GM21367 (cell line): ENCODE results near the gene GLIS1.
"Not testable (repeated sequence)": the region's sequence is repeated elsewhere in the genome, so short reads cannot be mapped to it uniquely, and the experiment has no call there.

Experiments used
- ATAC-seq: cut with Tn5 transposase; IDR thresholded peaks from one replicate; pipeline ENCODE4 v1.9.1; 2021; ENCODE audit not compliant: unreplicated experiment

Gene GLIS1

DNA sequence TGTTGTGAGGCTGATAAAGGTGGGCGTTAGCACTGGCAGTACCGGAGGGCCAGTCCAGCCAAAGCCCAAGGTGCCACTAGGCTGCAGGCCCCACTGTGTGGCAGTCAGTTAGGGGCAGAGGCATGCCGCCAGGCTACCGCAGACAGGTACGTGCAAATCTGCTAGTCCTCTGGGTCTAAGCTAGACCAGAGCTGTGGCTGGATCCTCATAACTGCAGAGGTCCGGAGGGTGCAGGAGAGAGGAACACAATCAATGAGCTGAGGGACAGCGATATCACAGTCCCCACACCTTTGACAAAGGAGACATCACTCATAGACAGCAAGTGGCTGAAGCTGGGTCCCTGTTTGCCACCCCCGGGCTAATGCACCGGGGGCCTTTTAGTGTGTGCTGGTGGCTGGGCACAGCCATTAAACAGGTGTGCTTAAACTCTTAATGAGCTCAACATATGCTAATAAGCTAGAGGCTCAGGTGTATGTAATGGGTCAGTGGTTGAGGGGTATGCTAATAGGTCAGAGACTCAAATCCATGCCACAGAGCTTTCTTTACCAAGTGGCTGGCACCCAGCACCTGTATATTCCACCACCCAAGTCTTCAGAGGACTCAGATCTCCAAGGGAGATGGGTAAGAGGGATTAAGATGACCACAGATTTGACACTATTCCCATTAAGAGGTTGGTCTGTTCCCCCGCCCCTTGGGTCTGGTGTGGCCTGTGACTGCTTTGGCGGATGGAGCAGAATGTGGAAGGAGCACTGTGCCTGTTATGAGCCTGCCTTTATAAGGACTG is 82.0 kb downstream of the GLIS1 start:
- no peak for ATAC-seq

DNA sequence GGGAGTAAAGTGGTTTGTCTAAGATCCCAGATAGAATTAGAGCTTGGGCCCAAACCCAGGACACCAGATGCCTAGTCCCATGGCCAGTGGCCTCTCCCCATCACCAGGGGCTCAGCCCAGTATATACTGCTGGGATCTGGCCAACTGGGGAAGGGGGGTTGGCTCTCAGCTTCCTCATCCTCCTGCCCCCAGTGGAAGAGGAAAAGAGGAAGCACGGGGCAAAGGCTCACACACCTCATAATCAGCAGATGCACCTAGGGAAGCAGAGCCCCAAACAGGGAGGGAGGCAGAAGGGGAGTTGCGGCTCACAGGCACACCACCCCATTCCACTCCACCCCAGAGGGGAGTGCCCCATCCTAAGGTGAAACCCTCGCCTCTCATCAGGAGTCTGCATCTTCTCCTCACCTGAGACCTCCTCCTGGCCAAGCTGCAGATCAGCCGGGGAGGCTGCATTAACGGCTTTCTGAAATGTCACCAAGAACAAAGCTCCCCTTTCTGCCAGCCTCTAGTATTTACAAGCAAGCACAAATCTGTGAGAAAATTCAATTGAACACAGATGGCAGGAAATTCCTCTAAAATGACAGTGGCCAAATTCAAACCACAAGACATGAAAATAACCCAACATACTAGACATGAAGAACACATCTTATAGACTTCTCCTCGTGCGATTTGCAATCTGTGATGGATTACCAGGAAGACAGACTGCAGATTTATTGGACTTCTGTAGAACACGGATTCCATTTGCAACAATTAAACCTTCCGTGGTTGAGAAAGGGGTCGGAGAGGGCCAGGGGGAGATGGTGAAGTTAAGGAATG is 82.8 kb downstream of the GLIS1 start:
- ATAC-seq: no peak

DNA sequence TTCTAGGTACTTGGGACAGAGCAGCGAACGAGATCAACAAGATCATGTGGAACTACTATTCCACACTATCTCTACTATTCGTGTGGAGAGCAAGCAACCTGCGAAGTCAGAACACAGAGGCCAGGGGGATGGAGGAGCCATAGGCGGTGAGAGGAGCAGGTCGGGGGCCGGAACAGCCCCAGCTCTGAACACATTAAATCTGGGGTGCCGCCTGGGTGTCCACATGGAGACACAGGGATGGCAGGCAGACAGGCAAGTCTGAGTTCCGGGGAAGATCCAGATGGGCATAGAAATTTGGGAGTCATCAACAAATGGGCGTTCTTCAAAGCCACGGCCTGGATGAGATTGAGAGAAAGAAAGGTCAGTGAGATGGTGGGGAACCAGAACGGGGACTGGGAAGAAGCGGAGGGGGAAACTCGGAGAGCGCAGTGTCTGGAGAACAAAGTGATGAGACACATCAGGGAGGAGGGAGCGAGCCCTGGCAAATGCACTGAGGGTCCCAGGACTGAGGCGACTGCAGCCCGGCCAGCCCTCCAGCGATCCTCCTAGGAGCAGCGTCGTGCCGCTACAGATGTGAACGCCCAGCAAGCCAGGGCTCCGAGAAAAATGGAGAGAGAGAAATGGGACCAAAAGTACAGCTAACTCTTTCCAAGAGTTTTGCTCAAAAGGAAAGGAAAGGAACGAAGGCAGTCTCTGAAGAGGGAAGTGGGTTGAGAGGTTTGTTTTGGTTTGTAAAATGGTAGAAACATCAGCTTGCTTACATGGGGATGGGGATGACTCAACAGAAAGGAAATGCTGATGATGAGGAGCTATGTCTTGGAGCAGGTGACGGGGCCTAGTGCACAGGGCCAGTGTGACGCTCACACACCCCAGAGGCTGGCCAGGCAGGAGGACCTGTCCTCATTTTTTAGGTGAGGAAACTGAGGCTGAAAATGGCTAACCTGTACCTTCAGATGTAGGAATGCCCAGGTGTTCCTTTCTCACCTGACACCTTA is 84.5 kb downstream of the GLIS1 start:
- no peak for ATAC-seq

DNA sequence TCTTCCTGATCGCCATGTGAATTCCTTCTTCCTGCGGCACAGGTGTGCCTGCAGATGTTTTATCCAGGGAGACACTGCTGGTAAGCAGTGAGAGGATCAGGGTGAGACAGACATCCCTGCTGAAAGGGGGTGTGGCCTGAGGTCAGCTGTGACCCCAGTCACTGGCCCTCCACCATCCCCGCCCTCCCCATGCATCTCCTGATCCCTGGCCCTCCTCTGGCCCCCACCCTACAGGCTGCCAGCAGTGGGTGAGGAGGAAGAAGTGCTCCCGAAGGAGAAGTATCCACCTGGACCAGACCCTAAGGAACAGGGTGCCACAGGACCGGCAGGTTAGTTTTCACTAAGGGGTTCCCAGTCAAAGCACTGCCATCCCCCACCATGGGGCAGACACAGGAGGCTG is 85.3 kb downstream of the GLIS1 start:
- ATAC-seq: no peak

DNA sequence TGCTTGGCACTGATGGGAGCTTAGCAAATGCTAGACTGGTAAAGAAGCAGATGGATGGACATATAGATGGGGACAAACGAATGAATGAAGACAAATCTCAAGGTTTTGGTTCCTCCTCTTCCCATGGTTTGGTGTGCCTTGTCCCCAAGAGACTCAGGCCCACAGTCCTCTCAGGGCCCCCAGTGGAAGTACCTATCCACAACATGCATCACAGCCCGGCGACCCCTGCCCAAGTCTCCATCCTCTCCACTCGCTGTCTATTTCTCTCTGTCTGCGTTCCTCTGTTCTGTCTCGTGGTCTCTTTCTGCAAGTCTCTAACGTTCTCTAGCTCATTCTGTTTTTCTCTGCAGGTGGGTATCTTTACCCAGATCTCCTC is 85.8 kb downstream of the GLIS1 start:
- no peak for ATAC-seq

DNA sequence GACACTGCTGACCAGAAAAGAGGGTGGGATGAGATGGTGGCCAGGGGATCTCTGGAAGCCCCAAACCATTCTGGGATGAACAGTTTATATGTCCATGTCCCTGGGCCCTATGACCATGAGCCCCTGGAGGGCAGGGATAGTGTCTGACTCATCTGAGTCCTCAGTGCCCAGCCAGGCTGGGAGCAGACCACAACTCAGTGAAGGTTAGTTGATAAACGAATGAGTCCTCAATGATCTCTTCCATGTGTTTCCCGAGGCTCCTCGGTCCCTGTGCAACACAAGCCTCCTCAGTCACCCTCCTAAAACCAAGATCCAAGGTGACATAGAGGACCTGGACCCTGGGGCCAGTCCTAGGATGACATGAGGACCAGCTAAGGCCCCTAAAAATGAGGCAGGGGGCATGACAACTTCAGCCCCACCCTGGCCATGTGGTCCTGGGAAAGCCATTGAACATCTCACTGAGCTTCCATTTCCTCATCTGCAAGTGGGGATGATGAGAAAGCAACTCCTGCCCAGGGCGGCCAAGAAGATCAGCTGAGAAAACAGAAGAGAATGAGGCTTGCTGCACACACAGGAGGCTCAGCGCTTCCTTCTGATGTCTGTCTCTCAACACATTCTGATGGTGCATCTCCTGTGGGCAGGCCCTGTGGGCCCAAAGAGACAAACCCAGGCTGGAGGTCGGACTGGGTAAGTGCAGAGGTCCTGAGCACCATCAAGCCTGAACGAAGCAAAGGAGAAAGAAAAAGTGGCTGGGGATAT is 86.3 kb downstream of the GLIS1 start:
- no peak for ATAC-seq

DNA sequence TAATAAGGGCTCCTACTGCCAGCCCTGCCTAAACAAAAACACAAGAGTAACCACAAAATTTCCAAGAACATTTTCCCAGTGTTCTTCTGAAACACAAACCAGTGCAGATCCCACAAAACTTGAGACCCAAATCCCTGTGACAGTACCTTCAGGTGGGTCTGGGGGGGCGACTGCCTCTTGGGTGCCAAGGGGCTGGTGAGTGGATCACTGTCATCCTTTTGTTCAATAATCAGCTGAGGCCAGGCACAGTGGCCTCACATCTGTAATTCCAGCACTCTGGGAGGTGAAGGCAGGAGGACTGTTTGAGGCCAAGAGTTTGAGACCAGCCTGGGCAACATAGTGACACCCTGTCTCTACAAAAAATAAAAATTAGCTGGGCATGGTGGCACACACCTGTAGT is 87.6 kb downstream of the GLIS1 start:
- ATAC-seq: no peak

DNA sequence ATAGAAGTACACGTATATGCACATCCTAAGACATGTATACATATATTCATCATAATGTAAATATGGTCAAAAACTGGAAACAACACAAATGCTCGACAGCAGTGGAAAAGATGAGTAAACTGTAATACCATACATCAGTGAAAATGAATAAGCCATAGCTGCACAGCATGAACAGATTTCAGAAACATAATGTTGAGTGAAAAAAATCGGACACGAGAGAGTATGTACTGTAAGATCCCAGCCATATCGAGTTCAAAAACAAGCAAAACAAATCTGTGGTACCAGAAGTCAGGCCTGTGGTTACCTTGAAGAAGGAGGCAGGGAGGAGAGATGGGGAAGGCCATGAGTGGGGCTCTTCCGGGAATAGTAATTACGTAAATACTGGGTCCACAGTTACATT is 90.4 kb downstream of the GLIS1 start:
- ATAC-seq: no peak

DNA sequence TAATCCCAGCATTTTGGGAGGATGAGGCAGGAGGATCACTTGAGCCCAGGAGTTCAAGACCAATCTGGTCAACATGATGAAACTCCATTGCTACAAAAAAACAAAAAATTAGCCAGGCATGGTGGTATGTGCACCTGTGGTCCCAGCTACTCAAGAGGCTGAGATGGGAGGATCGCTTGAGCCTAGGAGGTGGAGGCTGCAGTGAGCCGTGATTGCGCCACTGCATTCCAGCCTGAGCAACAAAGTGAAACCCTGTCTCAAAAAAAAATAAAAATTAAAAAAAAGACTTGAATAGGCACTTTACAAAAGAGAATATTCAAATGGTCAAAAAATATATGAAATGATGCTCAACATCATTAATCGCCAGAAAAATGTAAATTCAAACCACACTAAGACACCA is 91.0 kb downstream of the GLIS1 start:
- ATAC-seq: not testable (repeated sequence)

DNA sequence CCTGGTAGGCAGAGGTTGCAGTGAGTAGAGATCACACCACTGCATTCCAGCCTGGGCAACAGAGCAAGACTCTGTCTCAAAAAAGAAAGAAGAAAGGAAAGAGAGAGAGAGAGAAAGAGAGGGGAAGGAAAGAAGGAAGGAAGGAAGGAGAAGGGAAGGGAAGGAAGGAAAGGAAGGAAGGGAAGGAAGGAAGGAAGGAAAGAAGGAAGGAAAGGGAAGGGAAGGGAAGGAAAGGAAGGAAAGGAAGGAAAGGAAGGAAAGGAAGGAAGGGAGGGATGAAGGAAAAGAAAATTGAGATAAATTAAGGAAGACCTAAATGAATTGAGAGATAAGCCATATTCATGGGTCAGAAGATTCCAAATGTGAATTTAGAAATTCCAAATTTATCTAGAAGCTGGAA is 92.2 kb downstream of the GLIS1 start:
- ATAC-seq: no peak

DNA sequence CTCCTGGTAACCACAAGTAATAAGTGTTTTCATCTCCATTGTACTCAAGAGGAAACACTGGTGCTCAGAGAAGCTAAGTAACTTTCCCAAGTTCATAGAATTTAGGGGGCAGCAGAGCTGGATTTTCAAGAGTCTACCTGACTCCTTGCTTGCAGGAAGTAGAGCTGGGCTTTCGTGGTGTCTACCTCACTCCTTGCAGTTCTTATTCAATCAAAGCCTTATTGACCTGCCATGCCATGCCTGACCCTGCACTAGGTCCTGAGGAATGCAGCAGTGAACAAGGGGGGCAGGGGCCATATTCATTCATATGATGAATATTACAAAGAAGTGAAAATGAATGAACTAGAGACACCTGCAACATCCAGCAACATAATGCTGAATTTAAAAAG is 93.3 kb downstream of the GLIS1 start:
- ATAC-seq: no peak

DNA sequence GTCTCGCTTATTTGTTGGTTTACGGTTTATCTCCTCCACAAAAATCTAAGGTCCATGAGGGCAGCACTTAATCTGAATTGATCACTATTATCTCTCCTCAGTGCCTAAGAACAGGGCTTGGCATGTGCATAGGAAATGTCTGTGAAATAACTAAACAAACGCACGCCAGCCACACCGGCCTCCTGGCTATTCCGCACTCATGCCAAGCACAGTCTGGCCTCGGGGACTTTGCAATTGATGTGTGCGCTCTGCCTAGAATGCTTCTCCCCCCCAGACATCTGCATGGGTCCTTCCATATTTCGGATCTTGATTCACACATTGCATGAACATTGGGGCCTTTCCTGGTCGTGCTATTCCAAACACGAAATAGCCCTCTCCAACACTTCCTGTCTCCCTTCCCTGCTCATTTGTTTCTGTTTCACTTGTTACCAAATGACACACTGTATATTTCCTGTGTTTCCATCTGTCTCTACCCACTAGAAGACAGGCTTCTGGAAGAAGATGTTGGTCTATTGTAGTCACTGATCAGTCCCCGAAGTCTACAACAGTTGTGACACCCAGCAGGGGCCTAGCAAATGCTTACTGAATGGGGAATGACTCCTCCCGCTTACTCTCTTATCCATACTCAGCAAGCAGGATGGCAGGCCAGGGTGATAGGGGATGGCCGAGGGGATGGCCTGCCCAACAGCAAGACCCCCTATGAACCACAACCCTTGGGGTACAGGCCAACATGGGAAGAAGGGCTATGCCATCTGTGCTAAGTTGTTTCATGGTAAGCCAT is 93.9 kb downstream of the GLIS1 start:
- no peak for ATAC-seq

DNA sequence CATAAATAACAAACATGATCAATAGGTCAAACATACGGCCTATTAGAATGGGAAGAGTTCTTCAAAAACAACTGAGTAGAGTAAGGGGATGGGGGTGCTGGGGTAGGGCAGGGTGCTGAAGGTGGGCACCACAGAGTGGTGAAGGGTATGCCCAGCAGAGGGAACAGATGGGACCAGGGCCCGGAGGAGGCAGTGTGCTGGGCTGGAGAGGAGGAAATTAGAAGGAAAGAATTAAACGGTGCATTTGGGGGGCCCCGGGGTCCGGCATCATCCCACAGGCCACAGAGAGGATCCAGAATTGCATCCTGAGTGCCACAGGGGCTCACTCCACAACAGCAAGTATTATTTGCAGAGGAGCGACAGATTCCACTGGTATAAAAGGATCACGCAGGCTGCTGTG is 94.5 kb downstream of the GLIS1 start:
- no peak for ATAC-seq

DNA sequence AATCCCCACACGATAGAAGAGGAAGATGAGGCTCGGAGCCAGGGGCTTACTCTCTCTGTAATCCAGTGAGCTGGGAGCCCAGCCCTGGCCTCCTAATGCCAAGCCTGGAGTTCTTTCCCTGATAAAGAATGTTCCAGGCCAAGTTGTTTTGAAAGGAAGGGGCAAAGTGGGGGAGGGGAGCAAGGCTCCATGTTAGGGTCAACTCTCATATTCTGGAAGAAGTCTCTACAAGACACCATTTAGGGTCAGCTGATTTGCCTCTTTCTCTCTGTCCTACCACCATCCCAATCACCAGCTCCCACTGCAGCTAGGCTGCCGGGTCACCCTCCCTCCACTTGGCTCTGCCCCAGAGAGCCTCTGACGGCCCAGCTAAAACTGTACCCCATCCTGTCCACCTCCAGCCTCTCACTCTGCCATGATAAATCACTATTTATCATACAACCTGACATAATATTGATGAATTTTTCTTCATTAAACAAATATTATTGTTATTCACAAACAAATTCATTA is 95.0 kb downstream of the GLIS1 start:
- ATAC-seq: no peak

DNA sequence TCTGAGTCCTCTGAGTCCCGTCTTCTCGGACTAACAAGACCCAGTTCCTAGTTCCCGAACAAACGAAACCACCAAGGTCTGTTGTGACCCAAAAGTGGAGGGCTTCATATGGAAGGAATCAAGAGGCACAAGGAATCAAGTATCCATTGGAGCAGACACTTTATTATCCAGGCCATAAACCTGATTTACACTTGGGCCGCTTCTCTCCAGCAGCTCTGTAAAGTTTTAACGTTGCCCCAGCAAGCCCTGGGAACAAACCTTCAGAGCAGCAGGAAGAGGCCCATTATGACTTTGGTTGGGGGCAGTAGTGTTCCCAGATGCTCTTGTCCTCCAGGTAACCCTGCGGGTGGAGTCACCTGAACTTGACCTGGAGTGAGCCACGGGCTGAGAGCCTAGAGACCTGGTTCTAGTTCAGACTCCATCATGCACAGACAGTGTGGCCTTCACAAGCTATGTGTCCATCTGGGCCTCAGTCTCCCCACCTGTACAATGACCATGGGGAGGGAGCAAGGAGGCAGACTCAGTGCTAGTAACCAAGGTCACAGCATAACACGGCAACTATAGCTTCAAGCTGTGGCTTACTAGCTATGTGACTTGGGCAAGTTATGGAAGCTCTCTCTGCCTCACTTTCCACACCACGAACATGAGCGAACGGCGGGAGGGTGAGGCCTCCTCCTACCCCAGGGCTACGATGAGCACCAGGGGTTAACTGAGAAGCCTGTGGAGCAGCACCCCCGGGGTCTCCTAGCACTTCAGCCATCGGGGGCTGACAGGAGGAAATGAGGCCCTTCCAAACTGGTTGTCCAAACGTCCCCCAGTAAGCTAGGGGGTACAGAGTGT is 95.7 kb downstream of the GLIS1 start:
- no peak for ATAC-seq

DNA sequence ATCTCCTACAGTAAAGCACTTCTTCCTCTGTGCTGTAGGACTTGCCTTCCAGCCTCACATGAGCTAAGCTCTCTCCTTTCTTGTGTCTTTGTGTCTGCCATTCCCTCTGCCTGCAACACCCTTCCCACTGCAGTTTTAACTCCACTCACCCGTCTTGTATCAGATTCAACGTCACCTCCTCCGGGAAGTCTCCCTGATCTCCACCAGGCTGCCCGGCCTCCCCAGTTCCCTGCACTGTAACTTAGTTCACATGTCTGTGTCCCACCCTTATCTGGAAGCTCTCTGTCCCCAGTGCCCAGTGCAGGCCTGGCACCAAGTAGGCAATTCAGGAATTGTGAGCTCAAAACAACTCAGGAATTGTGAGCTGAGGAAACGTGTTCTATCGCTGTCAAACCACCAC is 96.4 kb downstream of the GLIS1 start:
- no peak for ATAC-seq

DNA sequence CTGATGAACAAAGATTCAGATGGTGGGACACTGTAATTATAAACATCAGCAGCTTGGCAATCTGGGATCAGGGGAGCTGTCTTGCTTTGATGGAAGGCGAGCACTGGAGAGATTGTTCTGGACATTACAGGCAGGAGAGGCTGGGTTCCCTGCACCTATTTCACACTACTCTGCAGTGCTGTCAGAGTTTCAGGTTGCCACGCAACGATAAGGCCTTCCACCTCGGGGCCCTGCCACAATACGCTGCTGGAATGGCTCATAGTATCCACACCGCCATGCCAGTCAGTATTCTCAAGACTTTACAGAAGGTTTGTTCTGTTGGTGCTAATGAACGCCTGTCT is 96.8 kb downstream of the GLIS1 start:
- ATAC-seq: no peak

DNA sequence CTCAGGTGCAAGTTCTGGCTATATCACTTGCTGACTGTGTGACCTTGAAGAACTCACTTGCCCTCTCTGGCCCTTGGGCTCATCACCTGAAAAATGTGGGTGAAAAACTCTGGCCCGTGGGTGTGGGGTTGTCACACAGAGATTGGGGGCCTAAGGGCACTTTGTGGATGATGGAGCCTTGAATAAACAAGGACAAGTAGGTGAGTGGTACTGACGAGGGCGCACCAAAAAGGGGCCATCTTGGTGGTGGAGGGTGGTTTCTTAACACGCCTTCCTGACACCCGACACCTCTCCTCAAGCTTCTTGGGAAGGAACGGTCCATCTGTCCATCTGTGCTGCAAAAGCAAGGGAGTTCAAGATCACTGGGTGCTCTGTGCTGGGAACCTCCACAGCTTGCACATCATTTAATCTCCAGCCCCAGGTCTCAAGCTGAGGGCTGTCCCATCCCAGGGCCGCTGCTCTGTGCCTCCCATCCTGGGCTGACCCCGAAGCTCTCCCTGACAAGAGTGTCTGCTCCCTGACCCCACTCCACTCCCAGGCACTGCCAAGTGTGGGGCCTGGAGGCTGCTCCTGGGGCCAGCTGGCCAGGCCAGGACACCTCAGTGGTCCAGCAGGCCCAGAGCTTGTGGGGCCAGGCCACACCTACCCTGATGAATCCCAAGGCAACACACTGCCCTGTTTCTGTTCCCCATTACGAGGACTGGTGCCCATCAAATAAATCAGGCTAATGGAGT is 97.3 kb downstream of the GLIS1 start:
- no peak for ATAC-seq
